Renal cortical epithelial cell (primary cell): ENCODE results near the gene YEATS2. TPM values are rescaled to one million over a fixed set of nuclear protein-coding genes. Genes with fewer than 3 reads are reported as not detected.
"Not testable (repeated sequence)": the region's sequence is repeated elsewhere in the genome, so short reads cannot be mapped to it uniquely, and the experiment has no call there.

Experiments
- DNase-seq: peaks from one replicate; pipeline ENCODE4 v3.0.0-alpha.2; 2011; ENCODE audit warnings: low read depth
- total RNA-seq: library from RNA; depleted of rRNA; stranded (reverse); fragments of >200 nt; gene quantifications from 2 replicates; pipeline ENCODE4 v1.2.3, GENCODE V29; 2014

The YEATS2 gene
- 21.2 and 43.9 TPM in 2 replicates for total RNA-seq

DNA sequence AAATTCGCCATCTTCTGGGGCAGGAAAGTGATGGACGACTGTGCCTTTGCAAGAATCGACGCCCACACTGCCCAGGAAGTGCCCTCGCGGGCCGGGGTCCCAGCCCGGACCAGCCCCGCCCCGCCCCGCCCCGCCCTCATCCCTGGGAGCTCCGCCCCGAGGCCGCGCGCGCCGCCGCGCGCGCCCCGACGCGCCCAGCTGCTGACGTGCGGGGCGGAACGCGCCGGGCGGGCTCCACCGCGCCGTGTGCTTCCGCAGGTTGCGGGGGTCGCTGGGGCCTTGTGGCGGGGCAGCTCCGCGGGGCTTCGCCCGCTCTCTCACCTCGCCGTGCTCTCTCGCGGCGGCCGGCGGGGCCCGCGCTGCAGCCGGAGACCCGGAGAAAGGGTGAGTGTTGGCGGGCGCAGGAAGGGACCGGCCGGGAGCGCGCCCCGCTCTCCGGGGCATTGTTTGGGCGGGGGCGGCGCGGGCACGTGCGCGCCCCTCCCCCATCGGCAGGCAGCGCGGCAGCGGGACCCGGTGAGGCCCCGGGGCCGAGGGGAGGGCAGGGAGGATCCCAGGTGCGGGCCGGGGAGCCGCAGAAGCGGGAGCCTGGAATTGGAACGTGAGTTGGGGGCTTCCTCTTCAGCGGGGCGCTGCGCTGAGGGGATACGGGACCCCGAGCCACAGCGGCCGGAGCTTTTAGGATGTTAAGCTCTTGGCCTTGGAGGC, at the start of gene YEATS2:
Gene YEATS2, plus strand, starts transcription at position 188 of the 708 bp plus-strand sequence. CDS start 17,366 bp downstream, outside the sequence.
- peak; percentile 23 for DNase-seq

DNA sequence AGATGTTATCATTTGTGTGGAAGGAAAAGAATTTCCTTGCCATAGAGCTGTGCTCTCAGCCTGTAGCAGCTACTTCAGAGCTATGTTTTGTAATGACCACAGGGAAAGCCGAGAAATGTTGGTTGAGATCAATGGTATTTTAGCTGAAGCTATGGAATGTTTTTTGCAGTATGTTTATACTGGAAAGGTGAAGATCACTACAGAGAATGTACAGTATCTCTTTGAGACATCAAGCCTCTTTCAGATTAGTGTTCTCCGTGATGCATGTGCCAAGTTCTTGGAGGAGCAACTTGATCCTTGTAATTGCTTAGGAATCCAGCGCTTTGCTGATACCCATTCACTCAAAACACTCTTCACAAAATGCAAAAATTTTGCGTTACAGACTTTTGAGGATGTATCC, 47.0 kb upstream of the YEATS2 start:
- DNase-seq, result no peak

DNA sequence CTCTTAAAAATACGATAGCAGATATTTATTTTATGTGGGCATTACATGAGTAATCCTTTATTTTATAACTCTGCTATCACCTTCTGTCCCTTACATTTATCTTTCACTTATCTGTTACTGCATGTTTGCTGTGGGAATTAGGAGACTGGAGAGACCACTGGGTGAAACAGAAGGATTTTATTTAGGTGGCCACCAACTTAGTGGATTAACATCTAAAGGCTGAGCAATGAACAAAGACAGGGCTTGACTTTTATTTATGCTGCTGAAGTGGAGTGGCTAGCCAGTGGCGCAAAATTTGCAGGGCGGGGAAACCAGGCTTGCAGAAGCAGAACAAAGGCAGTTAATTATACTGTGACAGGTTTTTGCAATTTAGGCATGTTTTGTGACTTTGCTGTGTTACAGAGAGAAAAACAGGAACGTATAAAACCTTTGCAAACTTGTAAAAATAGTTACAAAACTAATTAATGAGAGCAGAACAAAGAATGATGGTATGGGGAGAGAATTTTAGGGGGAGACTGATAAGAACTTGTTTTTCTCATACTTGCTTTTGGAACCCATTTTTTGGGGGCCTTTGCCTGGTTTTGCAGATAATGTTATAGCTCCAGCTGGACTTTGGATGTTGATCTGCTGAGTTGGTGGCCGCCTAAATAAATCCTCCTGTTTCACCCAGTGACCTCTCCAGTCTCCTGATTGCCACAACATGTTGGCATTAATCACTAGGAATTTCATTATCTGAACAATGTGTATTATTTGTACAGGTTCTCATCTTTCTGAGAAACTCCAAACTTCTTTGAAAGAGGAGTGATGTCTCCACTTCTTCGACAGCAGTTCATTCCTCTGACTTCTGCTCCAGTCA, 44.2 kb upstream of the YEATS2 start:
- no peak for DNase-seq

DNA sequence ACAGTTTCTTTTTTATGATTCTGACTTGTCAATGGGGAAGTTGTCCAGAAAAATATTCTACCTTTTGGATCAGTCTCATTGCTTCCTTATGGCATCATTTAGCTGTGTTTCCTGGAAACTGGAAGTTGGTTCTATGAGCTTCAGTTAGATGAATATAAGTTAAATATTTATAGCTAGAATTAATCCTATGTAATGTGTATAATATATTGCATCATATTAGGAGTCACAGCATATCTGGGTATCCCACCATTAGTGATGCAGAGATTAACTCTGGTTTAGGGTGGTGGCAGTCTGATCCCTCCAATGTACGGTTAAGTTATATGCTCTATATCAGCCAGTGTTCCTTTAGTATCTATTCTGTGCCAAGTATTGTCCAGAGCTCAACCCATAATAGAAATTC, 42.9 kb upstream of the YEATS2 start:
- no peak for DNase-seq

GRCh38 chr3:183662099-183662498, 35.5 kb upstream of the YEATS2 start:
- no peak for DNase-seq

GRCh38 chr3:183664913-183665381, 32.6 kb upstream of the YEATS2 start:
- DNase-seq, result peak; percentile 61

DNA sequence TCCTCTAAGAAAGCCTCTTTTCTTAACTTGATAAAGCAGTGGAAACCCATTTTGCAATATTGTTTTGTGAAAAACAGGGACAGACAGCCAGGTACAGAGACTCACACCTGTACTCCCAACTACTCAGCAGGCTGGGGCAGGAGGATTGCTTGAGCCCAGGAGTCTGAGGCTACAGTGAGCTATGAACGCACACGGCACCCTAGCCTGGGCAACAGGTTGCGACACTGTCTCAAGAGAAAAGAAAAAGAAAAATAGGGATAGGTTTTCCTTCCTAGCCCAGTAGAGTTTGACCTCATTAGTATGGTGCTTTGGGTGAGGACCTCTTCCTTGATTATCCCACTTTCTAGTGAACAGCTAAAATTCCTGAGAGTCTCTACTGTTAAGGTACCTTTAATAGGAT, 17.5 kb upstream of the YEATS2 start:
- DNase-seq, result no peak

- DNase-seq, result no peak
Observed at GRCh38 chr3:183687705-183688104, 9.9 kb upstream of the YEATS2 start.

DNA sequence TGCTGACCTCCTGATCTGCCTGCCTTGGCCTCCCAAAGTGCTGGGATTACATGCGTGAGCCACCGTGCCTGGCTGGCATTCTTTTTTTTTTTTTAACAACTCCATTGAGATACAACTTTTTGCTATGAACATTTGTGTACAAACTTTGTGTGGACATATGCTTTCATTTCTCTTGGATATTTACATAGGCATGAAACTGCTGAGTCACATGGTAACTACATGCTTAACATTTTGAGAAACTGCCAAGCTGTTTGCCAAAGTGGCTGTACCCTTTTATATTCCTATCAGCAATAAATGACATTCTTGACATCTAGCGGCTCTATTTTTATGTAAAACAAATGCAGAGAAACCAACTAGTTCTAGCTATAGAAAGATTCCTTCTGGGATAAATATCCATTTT, 8.7 kb upstream of the YEATS2 start:
- no peak for DNase-seq

DNA sequence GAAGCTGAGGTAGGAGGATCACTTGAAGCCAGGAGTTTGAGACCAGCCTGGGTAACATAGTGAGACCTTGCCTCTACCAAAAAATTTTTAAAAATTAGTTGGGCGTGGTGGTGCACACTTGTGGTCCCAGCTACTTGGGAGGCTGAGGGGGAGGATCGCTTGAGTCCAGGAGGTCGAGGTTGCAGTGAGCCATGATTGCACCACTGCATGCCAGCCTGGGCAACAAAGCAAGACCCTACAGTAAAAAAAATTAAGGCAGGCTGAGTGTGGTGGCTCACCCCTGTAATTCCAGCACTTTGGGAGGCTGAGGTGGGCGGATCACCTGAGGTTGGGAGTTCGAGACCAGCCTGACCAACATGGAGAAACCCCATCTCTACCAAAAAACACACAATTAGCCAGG, 8.0 kb upstream of the YEATS2 start:
- not testable (repeated sequence) for DNase-seq

GRCh38 chr3:183690402-183690995, 7.1 kb upstream of the YEATS2 start:
- DNase-seq, result no peak

DNA sequence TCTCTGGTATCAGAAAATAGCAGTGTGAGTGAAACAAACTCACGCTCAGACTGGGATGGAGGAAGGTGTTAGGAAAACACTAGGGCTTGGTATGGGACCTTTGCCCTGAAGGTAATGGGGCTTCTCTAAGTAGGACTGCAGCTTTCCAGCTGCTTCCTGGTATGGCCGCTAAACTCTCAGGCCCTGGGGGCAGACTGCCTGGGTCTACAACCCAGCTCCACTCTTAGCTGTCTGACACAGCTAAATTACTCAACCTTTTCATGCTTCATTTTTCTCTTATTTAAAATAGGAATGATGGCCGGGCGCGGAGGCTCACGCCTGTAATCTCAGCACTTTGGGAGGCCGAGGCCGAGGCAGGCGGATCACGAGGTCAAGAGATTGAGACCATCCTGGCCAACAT, 5.2 kb upstream of the YEATS2 start:
- DNase-seq, result peak; percentile 43

DNA sequence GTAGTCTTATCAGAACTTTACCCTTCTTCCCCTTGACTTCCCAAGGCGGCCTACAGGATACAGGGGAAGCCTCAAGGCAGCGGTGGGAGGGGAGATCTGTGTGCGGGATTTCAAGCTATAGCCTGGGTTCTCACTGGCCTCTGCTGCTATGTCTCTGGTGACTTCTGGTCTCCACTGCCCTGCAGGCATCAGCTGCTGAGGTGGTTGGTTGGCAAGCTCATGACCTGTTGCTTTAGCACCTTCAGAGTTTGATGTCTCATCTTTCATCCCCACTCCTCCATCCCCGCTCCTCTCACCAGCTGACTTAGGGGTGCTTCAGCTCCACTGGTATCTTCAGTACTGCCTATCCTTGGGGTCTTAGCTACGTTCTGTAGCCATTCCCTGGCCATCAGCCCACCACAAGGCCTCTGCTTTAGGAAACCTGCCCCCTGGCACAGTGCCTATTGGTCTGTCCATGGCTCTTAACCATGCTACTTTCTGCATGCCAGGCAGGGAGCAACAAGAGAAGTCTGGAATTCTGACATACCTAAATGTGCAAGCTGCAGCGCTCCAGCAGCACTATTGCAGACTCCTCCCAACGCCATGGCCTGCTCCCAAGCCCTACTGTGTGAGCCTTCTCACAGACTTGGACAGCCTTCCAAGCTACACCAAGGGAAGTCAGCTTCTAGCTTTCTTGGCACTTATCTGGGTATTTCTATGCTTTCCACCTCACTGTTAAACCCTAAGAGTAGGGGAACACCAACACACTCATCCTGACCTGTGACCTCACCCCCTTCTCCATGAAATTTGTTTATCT, 1.8 kb upstream of the YEATS2 start:
- no peak for DNase-seq

DNA sequence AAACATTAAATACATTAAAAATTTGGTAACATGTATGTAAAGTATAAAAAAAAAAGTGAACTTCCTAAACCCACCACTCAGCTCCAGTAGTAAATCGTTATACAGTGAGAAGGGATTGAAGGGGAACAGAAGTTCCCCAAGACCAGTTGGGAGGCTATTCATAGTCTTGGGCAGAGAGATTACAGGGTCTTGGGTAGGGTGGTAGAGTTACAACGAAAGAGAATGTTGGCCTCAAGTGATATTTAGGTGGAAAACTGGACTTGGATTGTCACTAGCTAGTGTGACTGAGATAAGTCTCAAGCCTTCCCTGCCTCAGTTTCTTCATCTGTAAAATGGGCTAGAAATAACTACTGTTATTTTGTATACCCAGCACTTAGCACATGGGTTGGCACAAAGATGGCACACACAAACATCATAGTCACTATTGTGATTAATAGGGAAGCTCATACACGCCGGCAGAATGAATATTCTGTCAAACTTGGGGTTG, 431 bp upstream of the YEATS2 start:
- DNase-seq, result no peak

DNA sequence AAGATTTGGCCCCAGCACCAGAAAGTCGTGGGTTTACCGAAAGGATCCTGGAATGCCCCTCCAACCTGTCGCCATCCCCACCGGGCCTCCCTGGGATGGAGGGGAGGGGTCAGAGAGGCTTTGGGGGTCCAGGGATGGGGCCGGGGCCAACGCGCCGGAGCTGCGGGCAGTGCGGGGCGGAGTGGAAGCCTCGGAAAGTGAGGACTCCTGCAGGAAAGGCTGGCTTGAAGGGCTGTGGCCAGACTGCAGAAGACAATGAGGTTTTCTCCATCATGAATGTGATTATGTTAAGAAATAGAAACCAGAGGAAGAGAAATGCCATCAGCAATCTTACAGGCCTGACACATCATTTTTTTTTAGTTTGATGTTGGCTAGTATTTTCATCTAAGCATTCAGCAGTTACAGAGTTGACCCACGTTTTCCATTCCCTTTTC, 738 bp downstream of the YEATS2 start:
- peak; percentile 42 for DNase-seq

- DNase-seq, result peak; percentile 15
Observed at GRCh38 chr3:183698756-183699155, 1.2 kb downstream of the YEATS2 start.

DNA sequence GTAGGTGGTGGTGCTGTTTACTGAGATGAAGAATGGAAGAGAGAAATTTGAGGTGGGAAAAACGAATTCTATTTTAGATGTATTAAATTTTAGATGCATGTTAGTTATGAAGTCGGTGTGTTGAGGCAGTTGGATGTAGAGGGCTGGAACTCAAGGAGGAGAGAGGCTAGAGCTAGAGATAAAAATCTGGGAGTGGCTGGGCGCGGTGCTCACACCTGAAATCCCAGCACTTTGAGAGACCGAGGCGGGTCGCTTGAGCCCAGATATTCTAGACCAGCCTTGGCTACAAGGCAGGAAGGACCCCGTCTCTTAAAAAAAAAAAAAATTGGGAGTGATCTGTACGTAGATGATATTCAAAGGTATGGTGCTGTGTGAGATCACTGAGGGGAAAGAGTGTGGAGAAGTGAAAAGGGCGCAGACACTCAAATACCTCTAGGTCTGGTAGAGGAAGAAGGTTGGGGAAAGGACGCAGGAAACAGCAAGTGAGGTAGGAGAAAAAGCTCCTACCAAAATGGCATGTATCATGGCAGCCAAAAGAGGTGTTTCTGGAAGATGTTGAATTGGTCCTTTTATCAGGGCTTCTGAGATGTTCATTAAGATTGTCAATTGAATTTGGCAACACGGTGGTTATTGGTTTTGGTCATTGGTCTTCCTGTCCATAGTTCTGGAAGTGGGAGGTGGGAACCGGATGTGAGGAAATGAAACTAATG, 1.8 kb downstream of the YEATS2 start:
- DNase-seq, result no peak

DNA sequence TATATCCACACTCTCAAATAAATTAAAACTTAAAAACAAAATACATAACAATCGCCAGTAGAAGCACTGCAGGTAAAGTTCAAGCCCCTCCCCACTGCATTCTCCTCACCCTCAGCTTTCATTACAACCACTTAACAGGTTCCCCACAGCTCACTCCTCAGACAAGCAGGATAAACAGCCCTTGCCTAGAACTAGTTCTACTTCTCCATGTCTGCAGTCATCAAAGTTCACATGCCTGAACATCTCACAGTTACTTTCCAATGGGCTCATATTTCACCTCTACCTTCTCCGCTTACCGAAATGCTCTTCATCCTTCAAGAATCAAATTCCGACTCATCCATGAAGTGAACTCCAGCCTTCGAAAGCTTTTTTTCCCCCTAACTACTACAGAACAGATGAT, 4.1 kb downstream of the YEATS2 start:
- DNase-seq, result no peak

DNA sequence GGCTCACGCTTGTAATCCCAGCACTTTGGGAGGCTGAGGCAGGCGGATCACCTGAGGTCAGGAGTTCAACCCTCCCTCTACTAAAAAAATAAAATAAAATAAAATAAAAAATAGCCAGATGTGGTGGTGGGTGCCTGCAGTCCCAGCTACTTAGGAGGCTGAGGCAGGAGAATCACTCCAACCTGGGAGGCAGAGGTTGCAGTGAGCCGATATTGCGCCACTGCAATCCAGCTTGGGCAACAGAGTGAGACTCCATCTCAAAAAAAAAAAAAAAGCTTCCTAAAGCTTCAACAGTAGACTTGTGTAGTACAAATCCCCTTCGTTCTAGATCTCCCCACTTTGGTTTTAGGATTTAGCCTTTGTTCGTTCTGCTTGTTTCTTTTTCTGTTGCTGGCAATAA, 6.3 kb downstream of the YEATS2 start:
- not testable (repeated sequence) for DNase-seq

- DNase-seq, result no peak
Observed at GRCh38 chr3:183710231-183710630, 12.6 kb downstream of the YEATS2 start.

DNA sequence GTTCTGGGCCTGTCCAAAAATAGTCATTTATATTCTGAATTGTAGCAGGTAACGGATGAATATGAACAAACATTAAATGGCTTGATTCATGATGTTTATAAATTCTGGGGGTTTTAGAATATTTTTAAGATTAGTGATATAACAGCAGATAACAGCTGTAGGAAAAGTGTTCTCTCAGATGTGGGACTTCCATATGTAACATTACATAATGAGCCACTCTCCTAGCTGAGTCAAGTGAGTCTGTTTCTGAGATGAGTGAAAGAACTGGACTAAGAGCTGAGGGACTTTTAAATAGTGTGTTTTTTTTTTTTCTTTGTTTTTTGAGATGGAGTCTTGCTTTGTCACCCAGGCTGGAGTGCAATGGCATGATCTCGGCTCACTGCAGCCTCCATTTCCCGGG, 13.9 kb downstream of the YEATS2 start:
- DNase-seq, result no peak
